T-helper 17 cell (primary cell): ENCODE data around the gene VAMP8. TPM values are rescaled to one million over a fixed set of nuclear protein-coding genes. Genes with fewer than 3 reads are reported as not detected.
"Not testable (repeated sequence)": the region's sequence is repeated elsewhere in the genome, so short reads cannot be mapped to it uniquely, and the experiment has no call there.

Experiments used
- ATAC-seq: fragments of 150-1000 bp; cut with Tn5 transposase; 2 replicates; pipeline ENCODE4 v1.10.0; 2021; ENCODE audit warnings: mild to moderate bottlenecking, moderate library complexity
- DNase-seq, 3 donors: peaks; one replicate each; pipeline versions ENCODE4 v3.0.0 to v3.0.0-alpha.2; 2020 to 2021
- H3K9me3 ChIP-seq: one replicate; pipeline ENCODE4 v1.7.0; 2013; ENCODE audit warnings: low read length, mild to moderate bottlenecking; ENCODE audit not compliant: control insufficient read depth, poor library complexity, severe bottlenecking
- H3K27ac Mint-ChIP-seq: one replicate; pipeline ENCODE4 v1.8.0; 2022; ENCODE audit warnings: mild to moderate bottlenecking, moderate library complexity, mixed read lengths
- H3K27me3 Mint-ChIP-seq: one replicate; pipeline ENCODE4 v1.8.0; 2022; ENCODE audit warnings: mixed read lengths
- H3K36me3 Mint-ChIP-seq: one replicate; pipeline ENCODE4 v1.8.0; 2022; ENCODE audit warnings: low read depth, mixed read lengths
- H3K4me1 Mint-ChIP-seq: one replicate; pipeline ENCODE4 v1.8.0; 2022; ENCODE audit warnings: mild to moderate bottlenecking, mixed read lengths
- H3K4me3 Mint-ChIP-seq: one replicate; pipeline ENCODE4 v1.8.0; 2022; ENCODE audit warnings: mild to moderate bottlenecking, moderate library complexity, mixed read lengths
- total RNA-seq, 4 donors: library from RNA in 2 of 4; stranded (reverse) in 2 of 4; gene quantifications; one replicate each; pipeline ENCODE4 v1.2.3 and lab custom pipeline; 2022 to 2026

The VAMP8 gene
- total RNA-seq, 2 donors from 2014 or later = 82.3 to 104 TPM

DNA sequence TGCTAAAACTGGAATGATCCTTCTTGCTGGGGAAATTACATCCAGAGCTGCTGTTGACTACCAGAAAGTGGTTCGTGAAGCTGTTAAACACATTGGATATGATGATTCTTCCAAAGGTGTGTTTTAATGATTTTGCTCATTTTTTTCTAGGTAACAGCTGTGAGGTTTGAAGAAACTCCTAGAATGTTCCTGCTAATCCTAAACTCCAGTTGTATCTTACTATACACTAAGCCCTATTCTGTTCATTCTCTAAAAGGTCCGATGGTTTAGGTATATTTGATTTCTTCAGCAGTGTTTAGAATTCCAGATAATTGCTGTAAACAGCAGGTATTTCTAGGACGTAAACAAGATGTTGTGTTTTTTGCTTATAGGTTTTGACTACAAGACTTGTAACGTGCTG lies 36.1 kb upstream of the VAMP8 start:
- Mint-ChIP-seq H3K36me3 (peaks cover 3% of the 10 kb centered on the region), H3K27me3 (no peaks in the 10 kb centered on the region), H3K27ac (peak overlapping the region; percentile 94), H3K4me1 (peaks cover 37% of the 10 kb centered on the region), H3K4me3 (peak overlapping the region; percentile 33)
- ATAC-seq = no peak
- DNase-seq = no peak
- H3K9me3 ChIP-seq = no peaks in the 10 kb centered on the region

DNA sequence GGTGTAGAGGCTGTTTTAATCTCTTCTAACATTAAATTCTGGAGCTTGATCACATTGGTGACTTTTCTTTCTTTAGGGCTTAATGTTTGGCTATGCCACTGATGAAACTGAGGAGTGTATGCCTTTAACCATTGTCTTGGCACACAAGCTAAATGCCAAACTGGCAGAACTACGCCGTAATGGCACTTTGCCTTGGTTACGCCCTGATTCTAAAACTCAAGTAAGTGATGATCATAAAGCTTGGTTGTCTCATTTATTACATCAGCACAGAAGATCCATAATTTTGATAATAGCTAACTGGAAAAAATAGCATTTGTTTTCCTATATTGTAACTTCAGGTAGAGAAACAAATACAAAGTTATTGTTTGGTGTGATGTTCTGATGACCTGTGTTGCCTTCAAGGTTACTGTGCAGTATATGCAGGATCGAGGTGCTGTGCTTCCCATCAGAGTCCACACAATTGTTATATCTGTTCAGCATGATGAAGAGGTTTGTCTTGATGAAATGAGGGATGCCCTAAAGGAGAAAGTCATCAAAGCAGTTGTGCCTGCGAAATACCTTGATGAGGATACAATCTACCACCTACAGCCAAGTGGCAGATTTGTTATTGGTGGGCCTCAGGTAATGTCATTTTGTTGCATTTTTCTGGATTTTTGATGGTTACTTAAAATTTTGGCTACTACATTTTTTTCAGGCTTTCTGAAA lies 35.5 kb upstream of the VAMP8 start:
- Mint-ChIP-seq H3K27ac (peak overlapping the region; percentile 94), H3K27me3 (no peaks in the 10 kb centered on the region), H3K36me3 (peaks cover 3% of the 10 kb centered on the region), H3K4me1 (peaks cover 37% of the 10 kb centered on the region), H3K4me3 (peak overlapping the region; percentile 31)
- no peak for DNase-seq
- H3K9me3 ChIP-seq = no peaks in the 10 kb centered on the region
- ATAC-seq = no peak

DNA sequence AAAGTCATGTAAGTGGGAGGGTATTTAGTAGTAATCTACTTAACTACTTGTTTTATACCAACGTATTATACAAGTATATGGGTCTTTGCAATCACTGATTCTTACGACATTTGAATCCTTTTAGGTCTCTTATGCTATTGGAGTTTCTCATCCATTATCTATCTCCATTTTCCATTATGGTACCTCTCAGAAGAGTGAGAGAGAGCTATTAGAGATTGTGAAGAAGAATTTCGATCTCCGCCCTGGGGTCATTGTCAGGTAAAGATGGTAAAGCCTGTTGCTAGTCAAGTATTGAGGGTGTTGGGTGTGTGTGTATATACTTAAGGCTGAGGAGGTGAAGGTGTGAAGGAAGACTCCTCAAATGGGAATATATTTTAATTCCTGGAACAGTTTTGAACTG lies 34.6 kb upstream of the VAMP8 start:
- Mint-ChIP-seq H3K4me3 (no peak overlapping the region), H3K36me3 (peaks cover 3% of the 10 kb centered on the region), H3K27ac (peak overlapping the region; percentile 87), H3K27me3 (no peaks in the 10 kb centered on the region), H3K4me1 (peaks cover 33% of the 10 kb centered on the region)
- no peak for DNase-seq
- no peaks in the 10 kb centered on the region for H3K9me3 ChIP-seq
- ATAC-seq = no peak

DNA sequence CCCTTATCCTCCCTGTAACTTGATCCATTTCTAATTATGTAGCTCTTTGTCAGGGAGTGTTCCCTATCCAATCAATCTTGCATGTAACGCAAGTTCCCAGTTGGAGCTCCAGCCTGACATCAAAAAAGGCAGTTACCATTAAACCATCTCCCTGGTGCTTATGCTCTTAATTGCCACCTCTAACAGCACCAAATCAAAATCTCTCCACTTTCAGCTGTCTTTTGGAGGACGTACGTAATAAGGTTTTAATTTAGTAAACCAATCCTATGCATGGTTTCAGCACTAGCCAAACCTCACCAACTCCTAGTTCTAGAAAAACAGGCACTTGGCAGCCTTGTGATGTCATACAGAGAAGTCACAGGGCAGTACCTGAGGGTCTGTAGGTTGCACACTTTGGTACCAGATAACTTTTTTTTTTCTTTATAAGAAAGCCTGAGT lies 33.1 kb upstream of the VAMP8 start:
- H3K27me3 Mint-ChIP-seq, H3K9me3 ChIP-seq, H3K27ac Mint-ChIP-seq, ATAC-seq, DNase-seq, H3K36me3 Mint-ChIP-seq, H3K4me3 Mint-ChIP-seq: not testable (repeated sequence)
- peaks cover 30% of the 10 kb centered on the region for H3K4me1 Mint-ChIP-seq

DNA sequence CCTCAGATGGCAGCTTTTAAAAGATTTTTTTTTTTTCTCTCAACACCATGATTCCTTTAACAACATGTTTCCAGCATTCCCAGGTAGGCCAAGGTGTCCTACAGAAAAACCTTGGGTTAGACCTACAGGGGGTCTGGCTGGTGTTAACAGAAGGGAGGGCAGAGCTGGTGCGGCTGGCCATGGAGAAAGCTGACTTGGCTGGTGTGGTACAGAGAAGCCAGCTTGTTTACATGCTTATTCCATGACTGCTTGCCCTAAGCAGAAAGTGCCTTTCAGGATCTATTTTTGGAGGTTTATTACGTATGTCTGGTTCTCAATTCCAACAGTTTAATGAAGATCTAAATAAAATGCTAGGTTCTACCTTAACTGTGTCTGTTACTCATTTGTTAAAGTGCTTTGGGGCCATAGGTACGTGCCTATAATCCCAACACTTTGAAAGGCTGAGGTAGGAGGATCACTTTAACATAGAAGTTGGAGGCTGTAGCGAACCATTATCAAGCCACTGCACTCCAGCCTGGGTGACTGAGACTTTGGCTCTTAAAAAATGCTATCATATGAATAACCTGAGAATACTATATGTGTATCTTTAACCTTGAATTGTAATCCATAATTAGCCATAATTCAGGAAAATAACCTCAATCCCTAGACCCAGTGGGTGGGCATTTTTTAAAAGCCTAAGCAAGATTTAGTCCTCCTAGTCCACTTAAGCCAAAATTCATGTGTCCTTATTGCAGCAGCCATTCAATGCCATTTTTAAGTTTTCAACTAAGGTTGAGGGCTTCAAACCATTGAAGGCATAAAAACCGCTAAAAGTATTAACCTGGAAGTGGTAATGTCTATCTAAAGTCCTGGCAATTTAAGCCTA lies 32.2 kb upstream of the VAMP8 start:
- not testable (repeated sequence) for H3K27ac Mint-ChIP-seq, ATAC-seq

DNA sequence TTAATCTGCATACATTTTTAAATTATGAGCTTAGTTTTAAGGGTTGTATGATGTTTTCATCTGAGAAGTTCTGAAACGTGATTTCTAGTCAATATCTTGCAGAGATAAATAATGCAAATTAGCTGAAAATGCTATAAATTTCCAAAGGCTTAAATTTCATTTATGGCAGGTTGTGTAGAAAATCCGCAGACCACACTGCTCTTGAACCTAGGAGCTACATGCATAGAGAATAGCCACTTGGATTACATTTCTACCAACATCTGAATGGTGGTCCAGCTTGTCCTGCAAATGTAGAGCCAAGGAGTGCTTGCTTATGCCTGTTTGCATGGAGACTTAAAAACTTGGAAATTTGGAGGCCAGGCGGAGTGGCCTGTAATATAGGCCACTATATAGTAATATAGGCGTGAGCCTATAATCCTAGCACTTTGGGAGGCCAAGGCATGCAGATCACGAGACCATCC lies 31.6 kb upstream of the VAMP8 start:
- DNase-seq = no peak
- peaks cover 19% of the 10 kb centered on the region for H3K4me1 Mint-ChIP-seq
- ATAC-seq = no peak
- peaks cover 3% of the 10 kb centered on the region for H3K36me3 Mint-ChIP-seq
- peak overlapping the region; percentile 70 for H3K27ac Mint-ChIP-seq
- no peaks in the 10 kb centered on the region for H3K27me3 Mint-ChIP-seq
- H3K9me3 ChIP-seq = no peaks in the 10 kb centered on the region
- H3K4me3 Mint-ChIP-seq = no peak overlapping the region

More for the DNA sequence above, 32.2 kb upstream of the VAMP8 start:
- H3K36me3 Mint-ChIP-seq, H3K4me3 Mint-ChIP-seq, DNase-seq, H3K9me3 ChIP-seq, H3K27me3 Mint-ChIP-seq: not testable (repeated sequence)
- H3K4me1 Mint-ChIP-seq = peaks cover 25% of the 10 kb centered on the region

DNA sequence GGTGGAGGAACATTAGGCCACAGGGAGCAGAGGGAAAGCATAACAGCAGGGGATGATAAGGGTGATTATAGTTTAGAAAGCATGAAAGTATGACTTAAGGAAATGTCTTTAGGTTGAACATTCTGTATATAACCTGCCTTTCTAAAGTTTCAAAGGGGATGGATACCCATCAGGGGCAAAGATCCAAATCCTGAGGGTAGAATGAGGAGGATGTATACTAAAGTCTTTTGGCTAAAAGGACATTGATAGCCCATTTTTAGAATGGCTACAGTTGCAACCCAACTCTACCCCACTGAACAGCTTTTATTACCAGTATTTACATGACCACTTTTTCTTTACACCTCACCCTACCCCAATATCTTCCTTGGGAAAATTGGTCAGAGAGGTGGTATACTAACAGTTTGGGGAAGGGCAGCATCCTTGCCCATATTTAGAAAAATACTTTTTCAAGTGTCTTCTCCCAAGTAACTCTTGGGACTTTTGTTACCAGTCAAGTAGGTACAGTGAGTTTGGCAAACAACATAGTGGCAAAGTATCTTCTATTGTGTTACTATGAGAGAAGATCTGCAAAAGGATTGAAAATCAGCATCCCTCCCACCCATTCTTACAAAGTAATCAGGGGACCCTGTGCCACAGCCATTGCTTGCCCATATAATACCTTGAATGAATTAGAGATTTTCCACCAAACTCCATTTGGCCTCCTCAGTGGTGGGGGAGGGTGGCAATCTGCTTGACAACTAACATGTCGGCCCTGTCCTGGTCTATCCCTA lies 30.1 kb upstream of the VAMP8 start:
- ATAC-seq = no peak
- no peak for DNase-seq
- H3K9me3 ChIP-seq = no peaks in the 10 kb centered on the region
- Mint-ChIP-seq H3K4me1 (peaks cover 18% of the 10 kb centered on the region), H3K27ac (peak overlapping the region; percentile 70), H3K4me3 (no peak overlapping the region), H3K27me3 (no peaks in the 10 kb centered on the region), H3K36me3 (peaks cover 5% of the 10 kb centered on the region)

DNA sequence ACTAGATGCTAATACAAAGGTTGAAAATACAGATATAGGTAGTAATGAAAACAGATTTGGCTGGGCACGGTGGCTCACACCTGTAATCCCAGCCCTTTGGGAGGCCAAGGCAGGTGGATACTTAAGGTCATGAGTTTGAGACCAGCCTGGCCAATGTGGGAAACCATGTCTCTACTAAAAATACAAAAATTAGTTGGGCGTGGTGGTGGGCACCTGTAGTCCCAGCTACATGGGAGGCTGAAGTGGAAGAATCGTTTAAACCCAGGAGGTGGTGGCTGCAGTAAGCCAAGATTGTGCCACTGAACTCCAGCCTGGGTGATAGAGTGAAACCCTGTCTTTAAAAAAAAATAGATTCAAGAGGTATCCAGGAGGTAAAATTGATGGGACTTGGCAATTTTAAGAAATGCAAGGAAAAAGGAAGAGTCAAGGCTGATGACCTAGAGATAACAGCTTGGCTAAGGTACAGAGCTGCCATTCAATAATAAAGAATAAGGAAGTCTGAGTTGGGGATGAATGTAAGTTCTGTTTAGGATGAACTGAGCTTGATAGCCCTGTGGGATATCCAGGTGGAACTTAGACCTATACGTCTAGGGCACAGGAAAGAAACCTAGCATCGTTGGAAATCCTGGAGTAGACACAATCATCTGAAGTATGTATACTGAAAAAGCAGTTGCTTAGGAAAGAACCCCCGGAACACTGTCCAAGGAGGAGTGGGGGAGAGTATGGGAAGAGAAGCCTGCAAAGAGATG lies 29.4 kb upstream of the VAMP8 start:
- no peaks in the 10 kb centered on the region for H3K27me3 Mint-ChIP-seq
- H3K27ac Mint-ChIP-seq = no peak overlapping the region
- H3K4me1 Mint-ChIP-seq = peaks cover 10% of the 10 kb centered on the region
- DNase-seq (no peak), ATAC-seq (no peak)
- H3K4me3 Mint-ChIP-seq = no peak overlapping the region
- no peaks in the 10 kb centered on the region for H3K9me3 ChIP-seq
- H3K36me3 Mint-ChIP-seq = peaks cover 2% of the 10 kb centered on the region

DNA sequence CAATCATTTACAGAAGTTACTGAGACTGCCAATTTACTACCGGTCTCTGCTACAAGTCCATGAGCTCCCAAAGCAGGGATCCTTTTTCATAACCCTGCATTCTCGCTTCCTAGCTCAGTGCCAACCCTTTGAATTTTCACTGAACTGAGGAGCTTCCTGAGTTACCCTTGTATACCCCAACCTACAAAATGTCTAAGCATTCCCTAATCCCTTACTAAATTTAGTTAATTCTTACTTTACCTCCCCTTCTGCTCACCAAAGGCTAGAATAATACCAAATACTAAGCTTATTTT lies 28.8 kb upstream of the VAMP8 start:
- Mint-ChIP-seq H3K4me1 (peaks cover 7% of the 10 kb centered on the region), H3K4me3 (no peak overlapping the region), H3K27ac (no peak overlapping the region), H3K27me3 (no peaks in the 10 kb centered on the region), H3K36me3 (peaks cover 2% of the 10 kb centered on the region)
- no peaks in the 10 kb centered on the region for H3K9me3 ChIP-seq
- ATAC-seq = no peak
- DNase-seq = no peak

DNA sequence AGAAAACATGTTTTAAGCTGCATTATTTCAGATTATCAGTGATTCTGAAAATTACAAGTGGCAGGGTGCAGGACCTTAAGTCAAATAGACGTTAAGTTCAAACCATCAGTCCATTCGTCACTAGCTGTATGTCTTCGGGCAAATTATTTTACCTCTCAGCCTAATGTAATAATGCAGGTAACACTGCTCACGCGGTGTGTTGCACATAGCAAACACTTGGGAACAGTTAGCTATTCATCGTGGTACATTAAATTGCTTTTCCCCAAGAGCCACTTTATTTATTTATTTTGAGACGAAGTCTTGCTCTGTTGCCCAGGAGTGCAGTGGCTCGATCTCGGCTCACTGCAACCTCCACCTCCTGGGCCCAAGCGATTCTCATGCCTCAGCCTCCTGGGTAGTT lies 28.3 kb upstream of the VAMP8 start:
- peak overlapping the region; percentile 75 for H3K27ac Mint-ChIP-seq
- peaks cover 7% of the 10 kb centered on the region for H3K4me1 Mint-ChIP-seq
- H3K9me3 ChIP-seq = no peaks in the 10 kb centered on the region
- ATAC-seq (no peak), DNase-seq (no peak)
- H3K4me3 Mint-ChIP-seq = no peak overlapping the region
- H3K27me3 Mint-ChIP-seq = no peaks in the 10 kb centered on the region
- H3K36me3 Mint-ChIP-seq = peaks cover 2% of the 10 kb centered on the region

DNA sequence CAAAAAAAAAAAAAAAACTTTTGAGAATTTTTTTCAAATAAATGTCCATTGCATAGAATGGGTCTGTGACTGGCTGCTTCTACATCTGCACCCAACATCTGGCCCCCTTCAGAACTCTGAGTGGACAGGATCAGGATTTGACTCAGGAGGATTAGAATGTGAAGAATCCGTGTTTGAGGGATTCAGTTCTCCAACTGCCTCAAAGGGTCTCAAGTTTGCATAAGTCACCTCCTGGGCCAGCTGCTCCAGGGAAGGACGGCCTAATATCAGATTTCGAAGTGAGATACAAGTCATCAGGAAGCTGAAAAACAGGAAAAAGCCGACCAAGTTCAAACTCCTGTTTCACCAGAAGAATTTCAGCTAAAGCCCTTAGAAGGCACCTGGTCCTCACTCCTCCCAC lies 27.6 kb upstream of the VAMP8 start:
- peaks cover 4% of the 10 kb centered on the region for H3K4me1 Mint-ChIP-seq
- peak overlapping the region; percentile 75 for H3K27ac Mint-ChIP-seq
- H3K9me3 ChIP-seq = no peaks in the 10 kb centered on the region
- DNase-seq (no peak), ATAC-seq (no peak)
- peaks cover 4% of the 10 kb centered on the region for H3K36me3 Mint-ChIP-seq
- H3K4me3 Mint-ChIP-seq = no peak overlapping the region
- no peaks in the 10 kb centered on the region for H3K27me3 Mint-ChIP-seq

DNA sequence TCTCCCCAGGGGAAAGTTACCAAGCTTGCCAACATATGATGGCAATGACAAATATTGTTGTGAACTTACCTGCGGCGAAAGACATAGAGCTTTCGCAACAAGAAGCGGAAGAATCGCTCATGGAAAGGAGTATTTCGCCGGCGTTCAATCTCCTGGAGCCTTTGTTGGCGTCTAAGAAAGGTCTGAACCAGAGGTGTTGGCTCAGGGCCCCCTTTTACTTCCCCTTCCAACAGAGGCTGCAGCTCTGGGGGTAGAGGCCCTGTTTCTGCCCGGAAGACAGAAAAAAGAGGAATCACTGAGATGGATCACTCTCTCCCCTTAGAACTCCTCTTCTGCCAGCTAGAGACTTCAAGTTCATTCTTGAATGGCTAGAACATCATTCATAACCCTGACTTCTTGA lies 26.9 kb upstream of the VAMP8 start:
- H3K9me3 ChIP-seq = no peaks in the 10 kb centered on the region
- peak overlapping the region; percentile 75 for H3K27ac Mint-ChIP-seq
- H3K27me3 Mint-ChIP-seq = no peaks in the 10 kb centered on the region
- ATAC-seq = no peak
- peaks cover 4% of the 10 kb centered on the region for H3K36me3 Mint-ChIP-seq
- no peak overlapping the region for H3K4me3 Mint-ChIP-seq
- no peak for DNase-seq
- peaks cover 4% of the 10 kb centered on the region for H3K4me1 Mint-ChIP-seq
